T-helper 1 cell treated with Interleukin-12 subunit alpha and Interleukin-12 subunit beta and Interleukin-4 antibody, amounts not matched to agents 30 ng/mL and 1 ng/mL, for 36 hours (primary cell): Measurements from ENCODE around the gene SECISBP2. TPM values are rescaled to one million over a fixed set of nuclear protein-coding genes. Genes with fewer than 3 reads are reported as not detected.

Experiments
- intact Hi-C: fragments of 100-400 bp; cut with micrococcal nuclease; formaldehyde crosslinking; loops from one replicate; pipeline ENCODE4 v1.15.1; 2024
- total RNA-seq: library from RNA; stranded (reverse); gene quantifications from 2 replicates; pipeline ENCODE4 v1.2.3, GENCODE V29; 2022

Gene SECISBP2
- total RNA-seq, 1 donor from 2014 or later: 51.4 TPM

DNA sequence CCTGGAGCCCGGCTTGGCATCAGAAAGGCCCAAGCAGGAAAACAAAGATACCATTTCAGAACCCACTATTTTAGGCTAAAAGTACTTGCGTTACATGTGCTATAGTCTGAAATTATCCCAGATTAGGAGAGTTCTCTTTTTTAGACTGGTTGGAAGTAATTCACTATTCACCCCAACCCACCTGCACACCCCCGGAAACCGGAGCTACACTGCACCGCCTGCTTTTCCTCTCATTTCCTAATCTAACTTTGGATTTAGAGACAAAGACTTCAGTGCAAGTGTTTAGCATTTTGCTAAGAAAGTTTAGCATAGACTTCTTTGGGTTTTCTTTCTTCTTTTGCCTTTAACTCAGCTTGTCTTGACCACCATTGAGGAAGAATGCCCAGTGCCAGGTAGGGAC lies 79.2 kb downstream of the SECISBP2 start:
- intact Hi-C loops: no loop called here

DNA sequence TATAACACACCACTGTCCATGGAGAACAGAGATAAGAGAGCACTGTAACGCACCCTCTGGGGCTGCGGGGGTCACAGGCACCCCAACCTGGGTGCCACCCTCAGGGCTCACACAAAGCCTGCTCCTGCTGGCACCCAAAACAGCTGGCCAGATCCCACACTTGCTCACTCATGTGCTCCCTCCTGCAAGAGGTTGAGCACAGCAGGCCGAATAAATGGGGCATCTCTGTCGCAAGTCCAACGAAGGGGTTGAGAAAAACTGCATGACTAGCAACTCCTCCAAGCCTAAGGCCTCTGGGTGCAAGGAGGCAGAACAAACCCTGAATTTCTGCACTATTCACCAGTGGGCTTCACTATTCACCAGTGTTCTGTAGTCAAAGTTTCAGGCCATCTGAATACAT lies 80.3 kb downstream of the SECISBP2 start:
- intact Hi-C loops: no loop called here

DNA sequence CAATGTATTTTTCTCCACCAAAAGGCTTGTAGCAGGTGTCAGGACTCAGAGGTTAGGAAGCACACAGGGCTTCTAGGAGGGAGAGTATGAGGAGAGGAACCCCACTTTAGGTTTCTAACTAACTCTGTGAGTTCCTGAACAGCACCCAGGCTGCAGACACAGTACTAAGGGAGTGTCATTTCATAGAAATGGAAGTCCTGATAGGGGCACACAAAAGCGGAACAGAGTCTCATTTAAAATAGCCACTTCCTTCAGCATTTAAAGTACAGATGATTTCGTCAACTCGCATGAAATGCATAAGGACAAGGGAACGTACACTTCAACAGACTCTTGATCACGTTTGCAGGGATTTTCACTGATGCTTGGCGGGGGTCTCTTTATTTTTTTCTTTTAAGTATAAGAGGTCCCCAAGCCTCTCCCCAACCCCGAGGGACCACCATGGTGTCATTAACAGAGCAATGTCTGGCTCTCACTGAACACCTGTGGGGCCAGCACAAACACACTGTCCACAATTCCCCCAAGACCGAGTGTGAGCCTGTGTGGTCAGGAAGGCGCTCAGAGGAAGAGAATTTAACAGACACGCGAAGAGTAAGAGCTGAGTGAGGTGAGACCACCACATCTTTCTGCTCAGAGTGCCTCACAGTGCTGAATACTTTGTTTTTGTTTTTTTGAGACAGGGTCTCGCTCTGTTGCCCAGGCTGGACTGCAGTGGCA lies 82.3 kb downstream of the SECISBP2 start:
- intact Hi-C loops: no loop called here

DNA sequence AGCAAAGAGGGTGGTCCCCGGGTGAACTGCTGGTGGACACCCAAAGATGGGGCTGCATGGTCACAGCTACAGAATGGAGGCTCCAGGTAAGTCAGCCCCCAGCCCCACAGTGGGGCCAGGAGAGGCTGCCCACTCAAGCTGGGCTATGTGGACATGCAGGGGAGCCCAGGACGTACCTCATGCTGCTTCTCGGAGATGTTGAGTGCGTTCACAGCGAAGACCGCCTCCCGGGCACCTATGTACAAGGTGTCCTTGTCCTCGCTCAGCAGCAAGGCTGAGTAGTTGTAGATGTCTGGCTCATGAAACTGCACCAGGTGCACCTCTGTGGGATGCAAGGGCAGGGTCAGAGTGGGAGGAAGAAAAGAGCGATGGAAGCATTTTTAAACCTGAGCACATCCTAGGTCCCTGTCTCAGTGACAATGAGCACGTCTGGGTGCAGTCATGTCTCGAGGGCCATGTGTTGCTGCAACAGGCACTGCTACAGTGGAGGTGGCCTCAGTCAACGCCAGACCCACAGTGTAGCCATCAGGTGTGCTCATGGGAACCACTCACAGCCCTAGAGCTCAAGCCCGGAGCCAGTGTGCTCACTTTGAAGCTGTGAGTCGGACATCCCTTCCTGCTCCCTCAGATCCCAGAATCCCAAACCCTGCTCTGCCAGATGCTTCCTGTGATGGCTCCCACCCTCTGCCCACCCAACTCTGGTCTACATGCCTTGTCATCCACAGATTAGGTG lies 84.6 kb downstream of the SECISBP2 start:
- intact Hi-C loops: no loop called here

DNA sequence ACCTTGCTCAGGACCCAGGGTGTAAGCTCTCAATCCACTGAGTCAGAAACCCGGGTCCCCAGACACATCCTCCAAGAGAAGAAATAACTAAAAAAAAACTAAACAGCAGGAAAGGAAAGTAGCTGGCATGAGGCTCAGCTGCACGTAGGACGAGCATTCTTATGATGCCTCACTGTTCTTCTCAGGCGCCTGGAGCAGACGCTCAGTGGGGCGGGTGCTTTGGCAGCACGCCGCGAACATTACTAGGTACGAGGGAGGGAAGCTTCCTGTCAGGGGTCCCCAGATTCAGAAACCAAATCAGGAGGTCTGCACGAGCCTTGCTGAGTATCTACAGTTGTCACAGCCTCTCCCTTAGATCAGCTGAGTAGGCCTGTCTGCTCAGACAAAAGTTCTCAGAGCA lies 85.8 kb downstream of the SECISBP2 start:
- intact Hi-C loops: no loop called here

DNA sequence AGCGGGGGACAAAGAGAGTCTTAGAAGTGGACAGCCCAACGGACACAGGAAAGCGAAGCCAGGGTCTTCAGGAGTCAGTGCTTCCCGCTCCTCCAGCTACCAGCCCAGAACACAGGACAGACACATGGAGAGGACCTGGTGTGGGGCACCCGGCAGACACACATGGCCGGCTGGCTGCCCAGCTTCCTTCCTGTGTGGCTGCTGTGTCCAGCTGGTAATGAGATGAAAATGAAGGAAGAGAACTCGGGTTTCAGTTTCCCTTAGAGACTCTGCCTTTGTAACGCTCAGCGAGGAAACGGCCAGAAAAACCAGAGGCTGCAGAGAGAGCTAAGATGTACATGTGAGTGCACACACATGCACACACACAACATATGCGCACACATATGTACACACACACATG lies 87.5 kb downstream of the SECISBP2 start:
- intact Hi-C loops: no loop called here

DNA sequence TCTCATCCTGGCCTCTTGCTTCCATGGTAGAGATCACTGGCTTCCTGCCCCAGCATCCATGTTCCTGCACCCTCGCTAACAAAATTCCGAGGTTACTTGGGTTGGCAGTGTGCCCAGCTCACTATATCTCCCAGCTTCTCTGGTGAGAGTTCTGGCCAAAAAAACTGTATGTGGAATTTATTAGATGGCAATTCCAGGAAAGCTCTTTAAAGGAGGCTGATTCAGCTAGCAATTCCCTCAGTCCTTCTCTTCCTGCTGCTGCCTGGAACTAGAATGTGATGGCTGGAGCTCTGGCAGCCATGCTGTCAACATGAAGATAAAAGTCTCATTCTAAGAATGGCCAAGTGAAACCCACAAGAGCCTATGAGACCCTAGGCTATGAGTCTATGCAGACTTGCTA lies 88.8 kb downstream of the SECISBP2 start:
- intact Hi-C loops: no loop called here

DNA sequence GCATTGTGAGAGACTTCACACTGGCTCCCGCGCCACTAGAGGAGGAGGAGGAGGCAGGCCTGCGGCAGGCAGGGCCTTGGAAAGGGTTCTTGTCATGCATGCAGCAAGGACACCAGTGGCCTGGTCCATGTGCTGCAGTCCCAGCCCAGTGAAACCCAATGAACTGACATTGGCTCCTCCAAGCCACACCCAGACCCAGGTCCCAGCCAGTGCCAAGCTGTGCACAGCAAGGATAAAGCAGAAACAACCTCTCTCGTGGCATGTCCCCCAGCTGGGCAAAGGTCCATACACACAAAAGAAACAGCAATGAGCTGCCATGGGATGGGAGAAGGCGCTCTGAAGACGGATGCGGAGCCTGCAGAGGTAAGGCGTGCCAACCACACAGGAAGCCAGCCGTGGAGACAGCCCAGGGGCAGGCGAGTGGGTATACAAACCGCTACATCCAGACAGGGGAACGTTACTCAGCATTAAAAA lies 90.4 kb downstream of the SECISBP2 start:
- intact Hi-C loops: loop anchor here (2.0 kb wide), 1 partner anchor 36 kb away; no protein-coding TSS in a partner anchor

Other genes starting within 250 kb of the SECISBP2 start
- gene SHC3, start 139.7 kb upstream of the SECISBP2 start, total RNA-seq: not detected in 2 replicates
- gene CKS2, start 7.3 kb upstream of the SECISBP2 start, total RNA-seq: 112 and 114 TPM in 2 replicates
- 388 and 399 TPM in 2 replicates for gene SEMA4D, start 179.6 kb downstream of the SECISBP2 start, total RNA-seq